OCI-LY1 (cell line): ENCODE measurements around the gene PRR33.

ENCODE experiments used
- H2AFZ ChIP-seq: fragments of 200-600 bp; sonication (generic), shearing (Covaris generic); 2 replicates; pipeline ENCODE4 v1.6.0; 2014; ENCODE audit warnings: antibody characterized with exemption, mild to moderate bottlenecking, low read length
- H3F3A ChIP-seq: fragments of 200-600 bp; sonication (generic), shearing (Covaris generic); 2 replicates; pipeline ENCODE4 v1.6.0; 2014; ENCODE audit warnings: mild to moderate bottlenecking, antibody characterized with exemption, low read length, moderate library complexity; ENCODE audit not compliant: insufficient read depth
- H3K27ac ChIP-seq: fragments of 200-600 bp; sonication (generic); 2 replicates; pipeline ENCODE4 v1.5.1; 2014; ENCODE audit warnings: low read length, mixed run types, mild to moderate bottlenecking, low read depth; ENCODE audit not compliant: poor library complexity, severe bottlenecking
- H3K27me3 ChIP-seq: fragments of 200-600 bp; sonication (generic); 2 replicates; pipeline ENCODE4 v1.6.0; 2014; ENCODE audit warnings: antibody characterized with exemption, mild to moderate bottlenecking, low read length, moderate library complexity; ENCODE audit not compliant: insufficient read depth
- H3K36me3 ChIP-seq: fragments of 200-600 bp; sonication (generic); 2 replicates; pipeline ENCODE4 v1.6.1; 2014; ENCODE audit warnings: mild to moderate bottlenecking, antibody characterized with exemption, low read length, moderate library complexity, mixed read lengths; ENCODE audit not compliant: insufficient read depth
- H3K4me1 ChIP-seq: fragments of 200-600 bp; sonication (generic); 2 replicates; pipeline ENCODE4 v1.5.1; 2014; ENCODE audit warnings: mild to moderate bottlenecking, low read length, moderate library complexity; ENCODE audit not compliant: insufficient read depth, severe bottlenecking
- H3K4me2 ChIP-seq: fragments of 200-600 bp; sonication (generic), shearing (Covaris generic); 2 replicates; pipeline ENCODE4 v1.6.1; 2014; ENCODE audit warnings: low read length
- H3K4me3 ChIP-seq: fragments of 200-600 bp; sonication (generic); 2 replicates; pipeline ENCODE4 v1.5.1; 2014; ENCODE audit warnings: low read length, low read depth, mild to moderate bottlenecking, mixed read lengths; ENCODE audit not compliant: poor library complexity, severe bottlenecking
- H3K79me2 ChIP-seq: fragments of 200-600 bp; shearing (Covaris generic); 2 replicates; pipeline ENCODE4 v1.6.1; 2016; ENCODE audit warnings: mixed run types, low read length, mixed read lengths; ENCODE audit not compliant: insufficient read depth
- H3K9ac ChIP-seq: fragments of 200-600 bp; sonication (generic), shearing (Covaris generic); 2 replicates; pipeline ENCODE4 v1.6.1; 2014; ENCODE audit warnings: mild to moderate bottlenecking, low read length, mixed read lengths
- H3K9me2 ChIP-seq: fragments of 200-600 bp; sonication (generic), shearing (Covaris generic); 2 replicates; pipeline ENCODE4 v1.6.1; 2014; ENCODE audit warnings: low read depth, mild to moderate bottlenecking, low read length, mixed read lengths
- H3K9me3 ChIP-seq: fragments of 200-600 bp; shearing (Covaris generic); 2 replicates; pipeline ENCODE4 v1.6.1; 2014; ENCODE audit warnings: low read length, mixed read lengths
- H4K20me1 ChIP-seq: fragments of 200-600 bp; sonication (generic), shearing (Covaris generic); 2 replicates; pipeline ENCODE4 v1.6.0; 2016; ENCODE audit warnings: mild to moderate bottlenecking, low read length; ENCODE audit not compliant: insufficient read depth
- EZH2 ChIP-seq: fragments of 200-600 bp; sonication (generic), shearing (Covaris generic); IDR thresholded peaks from 2 replicates; pipeline ENCODE4 v1.8.0; 2017; ENCODE audit warnings: borderline replicate concordance, mixed run types, mild to moderate bottlenecking, antibody characterized with exemption, low read length, moderate library complexity, mixed read lengths
- TF ChIP-seq, protein P1 (sequence below): fragments of 200-600 bp; sonication (generic), shearing (Covaris generic); IDR thresholded peaks from 2 replicates; pipeline ENCODE4 v1.5.1; 2017; ENCODE audit warnings: mild to moderate bottlenecking, antibody characterized with exemption, low read length, moderate library complexity, mixed read lengths

Gene PRR33

DNA sequence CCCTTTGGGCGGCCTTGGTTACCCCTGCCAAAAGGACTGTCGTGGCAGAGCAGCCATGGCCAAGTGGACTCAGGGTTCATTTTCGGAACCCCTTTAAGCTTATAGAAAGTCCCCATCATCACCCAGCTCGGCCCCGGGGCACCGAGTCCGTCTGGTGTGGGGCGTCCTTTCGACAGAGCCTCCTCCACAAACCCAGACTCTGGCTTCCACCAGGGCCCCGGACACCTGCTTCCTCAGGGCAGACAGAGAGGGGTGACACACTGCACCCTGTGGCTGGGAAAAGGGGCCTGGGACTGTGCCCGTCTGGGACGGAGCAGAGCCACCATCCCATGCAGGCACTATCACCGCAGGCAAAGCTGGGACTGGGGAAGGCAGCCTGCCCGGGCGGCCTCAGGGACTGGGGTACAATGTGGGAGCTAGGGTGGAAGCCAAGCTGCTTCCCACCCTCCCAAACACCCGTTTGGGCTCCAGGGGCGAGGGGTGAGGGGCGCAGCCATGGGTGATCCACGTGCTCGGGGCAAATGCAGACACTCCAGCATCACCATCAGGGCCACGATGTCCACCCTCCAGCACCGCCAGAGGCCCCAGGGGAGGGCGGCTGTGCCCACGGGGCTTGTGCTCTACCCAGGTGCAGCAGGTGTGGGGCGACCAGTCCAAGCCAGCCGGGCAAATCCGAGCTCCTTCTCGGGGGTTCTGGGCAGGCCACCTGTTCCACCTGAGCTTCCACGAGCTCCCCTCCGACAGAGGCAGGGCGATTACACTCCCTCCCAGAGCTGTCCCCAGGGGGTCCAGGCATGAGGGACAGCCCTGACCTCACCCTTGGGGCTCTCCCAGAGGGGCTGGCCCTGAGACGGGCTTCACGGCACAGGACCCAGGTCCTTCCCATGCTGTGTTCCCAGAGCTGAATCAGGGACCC lies 43.7 kb upstream of the PRR33 start:
- Histone ChIP-seq H3K27ac (no peak overlapping the region), H4K20me1 (no peaks in the 10 kb centered on the region), H3K9me2 (no peaks in the 10 kb centered on the region), H3K4me2 (no peak overlapping the region), H3K4me1 (no peaks in the 10 kb centered on the region), H3K4me3 (no peak overlapping the region), H3K79me2 (no peaks in the 10 kb centered on the region), H3K9me3 (no peaks in the 10 kb centered on the region), H3K36me3 (no peaks in the 10 kb centered on the region), H3K9ac (no peak overlapping the region), H3K27me3 (no peaks in the 10 kb centered on the region), H3F3A (no peaks in the 10 kb centered on the region), H2AFZ (no peak overlapping the region)
- TF ChIP-seq, protein P1, sequence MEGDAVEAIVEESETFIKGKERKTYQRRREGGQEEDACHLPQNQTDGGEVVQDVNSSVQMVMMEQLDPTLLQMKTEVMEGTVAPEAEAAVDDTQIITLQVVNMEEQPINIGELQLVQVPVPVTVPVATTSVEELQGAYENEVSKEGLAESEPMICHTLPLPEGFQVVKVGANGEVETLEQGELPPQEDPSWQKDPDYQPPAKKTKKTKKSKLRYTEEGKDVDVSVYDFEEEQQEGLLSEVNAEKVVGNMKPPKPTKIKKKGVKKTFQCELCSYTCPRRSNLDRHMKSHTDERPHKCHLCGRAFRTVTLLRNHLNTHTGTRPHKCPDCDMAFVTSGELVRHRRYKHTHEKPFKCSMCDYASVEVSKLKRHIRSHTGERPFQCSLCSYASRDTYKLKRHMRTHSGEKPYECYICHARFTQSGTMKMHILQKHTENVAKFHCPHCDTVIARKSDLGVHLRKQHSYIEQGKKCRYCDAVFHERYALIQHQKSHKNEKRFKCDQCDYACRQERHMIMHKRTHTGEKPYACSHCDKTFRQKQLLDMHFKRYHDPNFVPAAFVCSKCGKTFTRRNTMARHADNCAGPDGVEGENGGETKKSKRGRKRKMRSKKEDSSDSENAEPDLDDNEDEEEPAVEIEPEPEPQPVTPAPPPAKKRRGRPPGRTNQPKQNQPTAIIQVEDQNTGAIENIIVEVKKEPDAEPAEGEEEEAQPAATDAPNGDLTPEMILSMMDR: no peak
- no peak for TF ChIP-seq EZH2

DNA sequence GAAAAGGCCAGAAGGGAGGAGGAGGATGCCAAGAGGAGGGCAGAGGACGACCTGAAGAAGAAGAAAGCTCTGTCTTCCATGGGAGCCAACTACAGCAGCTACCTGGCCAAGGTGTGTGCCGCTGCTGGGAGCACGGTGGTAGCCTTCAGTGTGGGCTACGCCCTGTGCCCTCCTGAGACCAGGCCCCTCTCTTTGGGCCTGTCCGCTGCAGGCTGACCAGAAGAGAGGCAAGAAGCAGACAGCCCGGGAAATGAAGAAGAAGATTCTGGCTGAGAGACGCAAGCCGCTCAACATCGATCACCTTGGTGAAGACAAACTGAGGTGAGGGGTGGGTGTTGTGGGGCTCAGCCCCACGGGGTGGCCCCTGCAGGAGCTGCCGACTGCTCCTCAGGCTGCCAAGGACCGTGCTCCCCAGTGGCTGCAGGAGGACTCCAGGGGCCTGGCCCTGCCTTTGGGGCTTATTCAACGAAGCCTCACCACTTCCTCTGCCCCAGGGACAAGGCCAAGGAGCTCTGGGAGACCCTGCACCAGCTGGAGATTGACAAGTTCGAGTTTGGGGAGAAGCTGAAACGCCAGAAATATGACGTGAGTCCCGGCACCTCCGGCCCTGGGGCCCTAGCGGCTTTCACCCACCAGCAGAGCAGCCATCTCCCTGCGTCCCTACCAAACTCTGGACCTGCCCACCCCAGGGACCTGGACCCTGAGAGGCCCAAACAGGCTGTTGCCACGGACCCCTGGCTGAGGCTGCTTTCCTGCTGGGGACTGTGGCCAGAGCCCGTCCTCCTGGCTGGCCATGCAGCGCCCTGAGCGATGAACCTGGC lies 42.9 kb upstream of the PRR33 start:
- Histone ChIP-seq H3F3A (no peaks in the 10 kb centered on the region), H3K9ac (no peak overlapping the region), H3K9me3 (no peaks in the 10 kb centered on the region), H2AFZ (no peak overlapping the region), H3K79me2 (no peaks in the 10 kb centered on the region), H3K4me2 (no peak overlapping the region), H4K20me1 (no peaks in the 10 kb centered on the region), H3K4me1 (no peaks in the 10 kb centered on the region), H3K4me3 (no peak overlapping the region), H3K27ac (no peak overlapping the region), H3K27me3 (no peaks in the 10 kb centered on the region), H3K36me3 (no peaks in the 10 kb centered on the region), H3K9me2 (no peaks in the 10 kb centered on the region)
- TF ChIP-seq, protein P1: no peak
- TF ChIP-seq EZH2: no peak

- H3K27me3 ChIP-seq: no peaks in the 10 kb centered on the region
- H3K9ac ChIP-seq: no peak overlapping the region
- H3K9me2 ChIP-seq: no peaks in the 10 kb centered on the region
- H3K27ac ChIP-seq: no peak overlapping the region
- H3K4me2 ChIP-seq: no peak overlapping the region
- TF ChIP-seq EZH2: no peak
- TF ChIP-seq, protein P1: no peak
- H3K4me3 ChIP-seq: no peak overlapping the region
- H3K79me2 ChIP-seq: no peaks in the 10 kb centered on the region
- no peaks in the 10 kb centered on the region for H3K36me3 ChIP-seq
- no peak overlapping the region for H2AFZ ChIP-seq
- H3K4me1 ChIP-seq: no peaks in the 10 kb centered on the region
- H3F3A ChIP-seq: no peaks in the 10 kb centered on the region
- no peaks in the 10 kb centered on the region for H4K20me1 ChIP-seq
- H3K9me3 ChIP-seq: no peaks in the 10 kb centered on the region
Measured at GRCh38 chr11:1933416-1934334, 42.0 kb upstream of the PRR33 start.
